H9 (cell line): ENCODE results near the gene IGF1R. TPM values are rescaled to one million over a fixed set of nuclear protein-coding genes. Genes with fewer than 3 reads are reported as not detected.

Experiments used
- DNase-seq: peaks from one replicate; pipeline ENCODE4 v3.0.0-alpha.2; 2017
- H2AFZ ChIP-seq: one replicate; pipeline ENCODE4 v1.6.1; 2013; ENCODE audit warnings: mild to moderate bottlenecking, low read length, control low read depth, moderate library complexity
- H2AK5ac ChIP-seq: 2 replicates; pipeline ENCODE4 v1.6.1; 2013; ENCODE audit warnings: low read length, control low read depth, mixed read lengths; ENCODE audit not compliant: insufficient read length
- H2BK120ac ChIP-seq: one replicate; pipeline ENCODE4 v1.6.1; 2013; ENCODE audit warnings: low read depth, mild to moderate bottlenecking, low read length, control low read depth, inconsistent platforms; ENCODE audit not compliant: poor library complexity, severe bottlenecking
- H2BK12ac ChIP-seq: 2 replicates; pipeline ENCODE4 v1.6.1; 2013; ENCODE audit warnings: low read length, control low read depth, mixed read lengths, low read depth; ENCODE audit not compliant: insufficient read length
- H2BK15ac ChIP-seq: 2 replicates; pipeline ENCODE4 v1.6.1; 2013; ENCODE audit warnings: low read depth, low read length, control low read depth
- H2BK20ac ChIP-seq: one replicate; pipeline ENCODE4 v1.6.1; 2013; ENCODE audit warnings: low read depth, mild to moderate bottlenecking, low read length, control low read depth, inconsistent platforms; ENCODE audit not compliant: poor library complexity, severe bottlenecking
- H2BK5ac ChIP-seq: 2 replicates; pipeline ENCODE4 v1.6.1; 2013; ENCODE audit warnings: low read length, control low read depth, mixed read lengths; ENCODE audit not compliant: insufficient read length
- H3K14ac ChIP-seq: 2 replicates; pipeline ENCODE4 v1.6.1; 2013; ENCODE audit warnings: low read length, control low read depth; ENCODE audit not compliant: insufficient read depth
- H3K18ac ChIP-seq: 2 replicates; pipeline ENCODE4 v1.6.1; 2013; ENCODE audit warnings: low read depth, mild to moderate bottlenecking, mixed read lengths, low read length, control low read depth; ENCODE audit not compliant: insufficient read length
- H3K23ac ChIP-seq: 2 replicates; pipeline ENCODE4 v1.6.1; 2013; ENCODE audit warnings: low read length, control low read depth, mixed read lengths, low read depth; ENCODE audit not compliant: insufficient read length
- H3K23me2 ChIP-seq: 2 replicates; pipeline ENCODE4 v1.6.1; 2013; ENCODE audit warnings: low read depth, mild to moderate bottlenecking, mixed read lengths, low read length, control low read depth; ENCODE audit not compliant: insufficient read length, poor library complexity, severe bottlenecking
- H3K27ac ChIP-seq: 2 replicates; pipeline ENCODE4 v1.5.1; 2013; ENCODE audit warnings: low read length, control low read depth, mixed read lengths, low read depth; ENCODE audit not compliant: insufficient read length
- H3K27me3 ChIP-seq: 2 replicates; pipeline ENCODE4 v1.6.1; 2013; ENCODE audit warnings: low read length, control low read depth, inconsistent platforms; ENCODE audit not compliant: insufficient read depth
- H3K4ac ChIP-seq: 2 replicates; pipeline ENCODE4 v1.6.1; 2013; ENCODE audit warnings: low read depth, mild to moderate bottlenecking, control low read depth, inconsistent platforms, low read length, moderate library complexity
- H3K4me1 ChIP-seq: 2 replicates; pipeline ENCODE4 v1.6.1; 2013; ENCODE audit warnings: low read length, control low read depth, inconsistent platforms; ENCODE audit not compliant: insufficient read depth
- H3K4me2 ChIP-seq: 2 replicates; pipeline ENCODE4 v1.6.1; 2013; ENCODE audit warnings: low read length, control low read depth, mixed read lengths; ENCODE audit not compliant: insufficient read length, insufficient read depth
- H3K56ac ChIP-seq: 2 replicates; pipeline ENCODE4 v1.6.1; 2013; ENCODE audit warnings: low read depth, mild to moderate bottlenecking, mixed read lengths, low read length, control low read depth; ENCODE audit not compliant: insufficient read length
- H3K79me1 ChIP-seq: 2 replicates; pipeline ENCODE4 v1.6.1; 2013; ENCODE audit warnings: low read depth, mild to moderate bottlenecking, moderate library complexity, low read length, control low read depth, inconsistent platforms; ENCODE audit not compliant: insufficient read depth, poor library complexity, severe bottlenecking
- H3K79me2 ChIP-seq: 2 replicates; pipeline ENCODE4 v1.6.1; 2013; ENCODE audit warnings: low read length, control low read depth, inconsistent platforms; ENCODE audit not compliant: insufficient read depth
- H3K9ac ChIP-seq: 2 replicates; pipeline ENCODE4 v1.6.1; 2013; ENCODE audit warnings: low read length, control low read depth, mixed read lengths; ENCODE audit not compliant: insufficient read length; ENCODE audit errors: extremely low read depth
- H3K9me3 ChIP-seq: one replicate; pipeline ENCODE4 v1.6.1; 2013; ENCODE audit warnings: low read depth, low read length, inconsistent platforms; ENCODE audit not compliant: control insufficient read depth
- H3T11ph ChIP-seq: one replicate; pipeline ENCODE4 v1.6.1; 2013; ENCODE audit warnings: mild to moderate bottlenecking, low read length, control low read depth, inconsistent platforms
- H4K20me1 ChIP-seq: one replicate; pipeline ENCODE4 v1.6.1; 2013; ENCODE audit not compliant: control insufficient read depth, insufficient read length, insufficient read depth
- H4K5ac ChIP-seq: 2 replicates; pipeline ENCODE4 v1.6.1; 2013; ENCODE audit warnings: low read depth, mild to moderate bottlenecking, mixed read lengths, low read length, control low read depth; ENCODE audit not compliant: insufficient read length
- H4K8ac ChIP-seq: replicated peaks from 2 replicates; pipeline ENCODE4 v1.6.1; 2013; ENCODE audit warnings: low read length, control low read depth, mixed read lengths, low read depth; ENCODE audit not compliant: insufficient read length
- H4K91ac ChIP-seq: 2 replicates; pipeline ENCODE4 v1.6.1; 2013; ENCODE audit warnings: low read depth, mild to moderate bottlenecking, moderate library complexity, mixed read lengths, low read length, control low read depth; ENCODE audit not compliant: insufficient read length
- H3K27ac Mint-ChIP-seq, 3 experiments: 2 replicates in 2 of 3; 3 replicates in 1 of 3; pipeline ENCODE4 v1.8.0; 2020 to 2021; ENCODE audit warnings: mixed read lengths in 3 of 3, mild to moderate bottlenecking in 1 of 3, moderate library complexity in 1 of 3
- H3K27me3 Mint-ChIP-seq: 2 replicates; pipeline ENCODE4 v1.8.0; 2021; ENCODE audit warnings: low read depth, mild to moderate bottlenecking, moderate library complexity, mixed read lengths
- H3K36me3 Mint-ChIP-seq, 3 experiments: 2 replicates in 2 of 3; 3 replicates in 1 of 3; pipeline ENCODE4 v1.8.0; 2020 to 2021; ENCODE audit warnings: low read depth in 3 of 3, mixed read lengths in 3 of 3; ENCODE audit not compliant: insufficient read depth in 1 of 3
- H3K4me1 Mint-ChIP-seq, 2 experiments: 2 replicates each; pipeline ENCODE4 v1.8.0; 2020; ENCODE audit warnings: mixed read lengths in 2 of 2
- H3K4me3 Mint-ChIP-seq, 2 experiments: 2 replicates in 1 of 2; 3 replicates in 1 of 2; pipeline ENCODE4 v1.8.0; 2020 to 2021; ENCODE audit warnings: mild to moderate bottlenecking in 2 of 2, mixed read lengths in 2 of 2, moderate library complexity in 1 of 2
- H3K9me3 Mint-ChIP-seq, 2 experiments: 2 replicates in 1 of 2; 3 replicates in 1 of 2; pipeline ENCODE4 v1.8.0; 2020; ENCODE audit warnings: mild to moderate bottlenecking in 2 of 2, mixed read lengths in 2 of 2, moderate library complexity in 1 of 2
- WGBS: extraction: QIAGEN DNeasy Blood & Tissue Kit; methylation state at CpG from one replicate; pipeline ENCODE4 v1.1.7; 2013; ENCODE audit warnings: missing lambda C conversion rate, low lambda C conversion rate, mixed read lengths; ENCODE audit not compliant: insufficient read length; ENCODE audit errors: extremely low coverage; 5-methylcytosine and 5-hydroxymethylcytosine counted together
- total RNA-seq: library from RNA; stranded (reverse); gene quantifications from 2 replicates; pipeline ENCODE4 v1.2.1, GENCODE V29; 2021
- TF ChIP-seq, protein P1 (sequence below): fragments of 200-600 bp; sonication (generic); conservative IDR thresholded peaks from 3 replicates; pipeline ENCODE4 v1.8.0; 2021; ENCODE audit warnings: antibody characterized with exemption, mild to moderate bottlenecking

Gene IGF1R
- total RNA-seq, 1 experiment from 2014 or later, result 70.0 TPM

- Histone ChIP-seq H4K8ac (no peak overlapping the region), H2BK20ac (no peak overlapping the region), H3K9ac (no peak overlapping the region), H3K14ac (no peak overlapping the region), H3K56ac (no peak overlapping the region), H3K4ac (no peak overlapping the region), H3K23me2 (no peaks in the 10 kb centered on the region), H3K79me2 (peaks cover 75% of the 10 kb centered on the region; the same call in 1 of the 2 replicates), H3K18ac (no peak overlapping the region), H4K5ac (no peak overlapping the region), H2BK12ac (no peak overlapping the region), H3K79me1 (peaks cover 14% of the 10 kb centered on the region), H4K20me1 (no peaks in the 10 kb centered on the region), H2BK5ac (no peak overlapping the region), H3K27me3 (no peaks in the 10 kb centered on the region), H3K4me2 (no peak overlapping the region), H3K4me1 (peaks cover 25% of the 10 kb centered on the region), H4K91ac (no peak overlapping the region), H3T11ph (no peak overlapping the region), H2BK15ac (no peak overlapping the region), H3K23ac (no peak overlapping the region), H3K27ac (no peak overlapping the region), H2AFZ (no peak overlapping the region), H3K9me3 (no peaks in the 10 kb centered on the region), H2BK120ac (no peak overlapping the region), H2AK5ac (no peak overlapping the region)
- DNase-seq, result no peak
- Mint-ChIP-seq H3K36me3 (no peaks in the 10 kb centered on the region), H3K9me3 (no peaks in the 10 kb centered on the region; a peak in 1 of 5 replicates), H3K4me1 (peaks cover 60 to 62% of the 10 kb centered on the region in 2 experiments), H3K27me3 (no peaks in the 10 kb centered on the region), H3K27ac (peak overlapping the region in 2 of 3 experiments; percentile 6 to 22; a peak in 2 of 7 replicates), H3K4me3 (no peak overlapping the region)
- TF ChIP-seq, protein P1, sequence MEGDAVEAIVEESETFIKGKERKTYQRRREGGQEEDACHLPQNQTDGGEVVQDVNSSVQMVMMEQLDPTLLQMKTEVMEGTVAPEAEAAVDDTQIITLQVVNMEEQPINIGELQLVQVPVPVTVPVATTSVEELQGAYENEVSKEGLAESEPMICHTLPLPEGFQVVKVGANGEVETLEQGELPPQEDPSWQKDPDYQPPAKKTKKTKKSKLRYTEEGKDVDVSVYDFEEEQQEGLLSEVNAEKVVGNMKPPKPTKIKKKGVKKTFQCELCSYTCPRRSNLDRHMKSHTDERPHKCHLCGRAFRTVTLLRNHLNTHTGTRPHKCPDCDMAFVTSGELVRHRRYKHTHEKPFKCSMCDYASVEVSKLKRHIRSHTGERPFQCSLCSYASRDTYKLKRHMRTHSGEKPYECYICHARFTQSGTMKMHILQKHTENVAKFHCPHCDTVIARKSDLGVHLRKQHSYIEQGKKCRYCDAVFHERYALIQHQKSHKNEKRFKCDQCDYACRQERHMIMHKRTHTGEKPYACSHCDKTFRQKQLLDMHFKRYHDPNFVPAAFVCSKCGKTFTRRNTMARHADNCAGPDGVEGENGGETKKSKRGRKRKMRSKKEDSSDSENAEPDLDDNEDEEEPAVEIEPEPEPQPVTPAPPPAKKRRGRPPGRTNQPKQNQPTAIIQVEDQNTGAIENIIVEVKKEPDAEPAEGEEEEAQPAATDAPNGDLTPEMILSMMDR, result no peak
- no CpG with 5 or more reads among the region's 4 CpGs for WGBS
Observed at GRCh38 chr15:98735304-98735703, 87.0 kb downstream of the IGF1R start.
